ENCODE measurements around the gene ATXN2L. TPM values are rescaled to one million over a fixed set of nuclear protein-coding genes. Genes with fewer than 3 reads are reported as not detected.
"Not testable (repeated sequence)": the region's sequence is repeated elsewhere in the genome, so short reads cannot be mapped to it uniquely, and the experiment has no call there.

Gene ATXN2L
- total RNA-seq, 2 donors from 2014 or later = 456 to 594 TPM

- ATAC-seq (replicated peaks in 1 of 2) (peak; percentile 97 to 98), DNase-seq (peak; percentile 88 to 90)
- Mint-ChIP-seq H3K9me3 (no peaks in the 10 kb centered on the region), H3K27ac (peak overlapping the region; percentile 15), H3K27me3 (ENCODE audit: low read depth) (peaks cover 11% of the 10 kb centered on the region), H3K4me1 (ENCODE audit: low read depth) (peaks cover 29% of the 10 kb centered on the region), H3K36me3 (ENCODE audit: insufficient read depth in 2 of 2) (peaks cover 3 to 4% of the 10 kb centered on the region in 2 donors), H3K4me3 (peak overlapping the region; percentile 89 to 94)
These were observed 57.2 kb downstream of the ATXN2L start for GRCh38 chr16:28879841-28880588.

- Mint-ChIP-seq H3K9me3 (no peaks in the 10 kb centered on the region), H3K4me3 (peak overlapping the region; percentile 89 to 94), H3K27ac (no peak overlapping the region), H3K36me3 (ENCODE audit: insufficient read depth in 2 of 2) (peaks cover 3 to 4% of the 10 kb centered on the region in 2 donors), H3K27me3 (ENCODE audit: low read depth) (peaks cover 11% of the 10 kb centered on the region), H3K4me1 (ENCODE audit: low read depth) (peaks cover 29% of the 10 kb centered on the region)
- DNase-seq = no peak
- ATAC-seq (replicated peaks in 1 of 2) = no peak
These were observed 57.8 kb downstream of the ATXN2L start for GRCh38 chr16:28880589-28880915.

GRCh38 chr16:28880955-28881354, 58.2 kb downstream of the ATXN2L start:
- ATAC-seq (replicated peaks in 1 of 2) = no peak
- H3K36me3 Mint-ChIP-seq (ENCODE audit: insufficient read depth in 2 of 2) = peaks cover 3 to 4% of the 10 kb centered on the region in 2 donors

DNA sequence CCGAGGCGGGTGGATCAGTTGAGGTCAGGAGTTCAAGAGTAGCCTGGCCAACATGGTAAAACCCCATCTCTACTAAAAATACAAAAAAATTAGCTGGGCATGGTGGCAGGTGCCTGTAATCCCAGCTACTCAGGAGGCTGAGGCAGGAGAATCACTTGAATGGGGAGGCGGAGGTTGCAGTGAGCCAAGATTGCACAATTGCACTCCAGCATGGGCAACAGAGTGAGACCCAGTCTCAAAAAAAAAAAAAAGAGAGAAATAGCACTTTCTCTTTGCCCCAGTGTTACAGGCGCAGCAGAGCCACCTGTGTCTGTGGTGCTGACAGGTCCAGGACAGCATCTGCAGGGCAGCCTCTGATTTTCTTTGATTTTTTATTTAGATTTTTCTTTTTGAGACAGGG, 58.8 kb downstream of the ATXN2L start:
- Mint-ChIP-seq H3K27ac (peak overlapping the region; percentile 1), H3K27me3 (ENCODE audit: low read depth) (peaks cover 11% of the 10 kb centered on the region), H3K4me1 (ENCODE audit: low read depth) (peaks cover 29% of the 10 kb centered on the region)
- ATAC-seq (replicated peaks in 1 of 2); DNase-seq; H3K9me3 Mint-ChIP-seq; H3K36me3 Mint-ChIP-seq (ENCODE audit: insufficient read depth in 2 of 2); H3K4me3 Mint-ChIP-seq: not testable (repeated sequence)

More at GRCh38 chr16:28880955-28881354, 58.2 kb downstream of the ATXN2L start:
- no peak for DNase-seq
- Mint-ChIP-seq H3K27me3 (ENCODE audit: low read depth) (peaks cover 11% of the 10 kb centered on the region), H3K27ac (peak overlapping the region; percentile 1), H3K9me3 (no peaks in the 10 kb centered on the region), H3K4me1 (ENCODE audit: low read depth) (peaks cover 29% of the 10 kb centered on the region), H3K4me3 (peak overlapping the region; percentile 89 to 94)

DNA sequence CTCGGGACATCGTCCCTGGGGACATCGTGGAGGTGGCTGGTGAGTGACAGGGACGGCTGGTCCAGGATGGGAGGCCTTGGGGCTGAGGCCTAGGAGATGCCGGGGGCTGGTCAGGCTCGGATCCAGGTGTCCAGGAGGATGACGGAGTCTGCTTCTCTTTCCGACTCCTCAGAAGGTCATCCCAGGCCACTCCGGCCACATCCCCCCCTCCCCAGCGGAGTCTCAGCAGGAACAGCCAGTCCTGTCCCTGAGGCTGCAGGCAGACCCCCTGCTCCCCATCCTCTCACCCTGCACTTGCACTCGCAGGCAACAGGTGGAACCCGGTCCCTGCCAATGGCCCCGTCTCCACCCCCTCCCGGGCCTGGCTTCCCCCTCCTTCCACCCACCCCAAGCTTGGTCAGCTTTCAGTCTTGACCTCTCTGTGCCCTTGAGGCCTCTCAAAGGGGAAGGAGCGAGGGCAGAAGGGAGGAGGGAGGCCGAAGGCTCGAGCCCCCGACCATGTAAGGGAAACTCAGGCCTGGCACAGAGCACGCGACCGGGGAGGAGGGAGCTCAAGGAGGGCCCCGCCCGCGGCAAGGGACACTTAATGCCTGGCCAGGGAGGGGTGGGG, 59.9 kb downstream of the ATXN2L start:
- Mint-ChIP-seq H3K4me3 (no peak overlapping the region), H3K36me3 (ENCODE audit: insufficient read depth in 2 of 2) (peaks cover 3 to 4% of the 10 kb centered on the region in 2 donors), H3K9me3 (no peaks in the 10 kb centered on the region), H3K27ac (no peak overlapping the region), H3K4me1 (ENCODE audit: low read depth) (peaks cover 28% of the 10 kb centered on the region), H3K27me3 (ENCODE audit: low read depth) (peaks cover 11% of the 10 kb centered on the region)
- ATAC-seq (replicated peaks in 1 of 2) (no peak), DNase-seq (no peak)

DNA sequence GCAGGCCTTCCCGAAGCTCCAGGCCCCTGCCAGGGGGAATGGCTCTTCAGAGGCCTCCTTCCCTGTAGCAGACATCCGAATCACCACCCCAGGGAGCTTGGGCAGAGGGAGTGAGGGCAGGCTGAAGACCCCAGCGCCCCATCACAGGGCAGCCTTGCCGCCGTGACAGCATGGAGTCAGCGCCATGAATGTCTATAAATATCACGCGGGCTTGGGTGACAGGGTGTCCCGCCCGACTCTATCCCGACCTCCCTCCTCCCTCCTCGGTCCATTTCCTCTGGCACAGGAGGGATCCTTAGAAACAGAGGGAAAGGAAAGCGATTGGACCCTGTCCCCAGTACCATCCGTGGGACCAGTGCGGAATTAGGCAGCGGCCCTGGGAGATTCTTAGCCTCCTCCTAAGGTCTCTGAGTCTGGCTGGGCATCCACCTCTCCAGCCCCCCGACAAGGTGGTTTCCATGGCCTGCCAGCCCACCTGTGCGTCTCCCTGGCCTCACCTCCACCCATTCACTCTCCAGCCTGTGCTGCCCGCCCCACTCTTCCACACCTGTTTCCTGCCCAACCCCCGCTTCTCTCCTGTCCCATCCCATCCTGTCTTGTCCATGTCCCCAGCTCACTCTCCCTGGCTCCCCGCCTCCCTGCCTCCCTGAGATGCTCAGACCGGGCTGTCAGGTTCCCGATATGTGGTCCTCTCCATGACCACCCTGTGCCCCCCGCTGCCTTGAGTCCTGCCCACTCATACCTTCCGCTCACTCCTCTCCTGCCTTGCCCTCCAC, 60.6 kb downstream of the ATXN2L start:
- H3K4me1 Mint-ChIP-seq (ENCODE audit: low read depth) = peaks cover 21% of the 10 kb centered on the region
- H3K27me3 Mint-ChIP-seq (ENCODE audit: low read depth) = peaks cover 11% of the 10 kb centered on the region
- ATAC-seq (replicated peaks in 1 of 2) = no peak
- H3K36me3 Mint-ChIP-seq (ENCODE audit: insufficient read depth in 2 of 2) = peaks cover 3 to 4% of the 10 kb centered on the region in 2 donors
- no peak overlapping the region for H3K27ac Mint-ChIP-seq
- DNase-seq = no peak
- H3K4me3 Mint-ChIP-seq = no peak overlapping the region
- H3K9me3 Mint-ChIP-seq = no peaks in the 10 kb centered on the region

DNA sequence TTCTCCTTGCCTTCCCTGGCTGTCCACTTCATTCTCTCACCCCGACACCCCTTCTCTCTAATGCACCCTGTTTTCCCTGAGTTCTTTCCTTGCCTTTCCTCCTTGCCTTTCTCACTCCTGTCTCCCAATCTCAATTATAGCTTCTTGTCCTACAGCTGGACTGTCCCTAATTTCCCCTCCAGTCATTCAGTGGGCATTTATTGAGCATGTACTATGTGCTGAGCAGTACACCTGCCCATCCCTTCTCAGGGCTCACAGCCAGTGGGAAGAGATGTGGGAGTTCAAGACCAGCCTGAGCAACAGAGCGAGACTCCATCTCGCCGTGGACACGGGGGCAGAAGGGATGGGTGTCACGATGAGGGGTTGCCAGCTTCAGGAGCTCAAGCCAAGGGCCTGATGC, 61.2 kb downstream of the ATXN2L start:
- no peak overlapping the region for H3K27ac Mint-ChIP-seq
- H3K4me1 Mint-ChIP-seq (ENCODE audit: low read depth) = peaks cover 14% of the 10 kb centered on the region
- DNase-seq (no peak), ATAC-seq (replicated peaks in 1 of 2) (no peak)
- peaks cover 11% of the 10 kb centered on the region for H3K27me3 Mint-ChIP-seq (ENCODE audit: low read depth)
- H3K4me3 Mint-ChIP-seq = no peak overlapping the region
- no peaks in the 10 kb centered on the region for H3K9me3 Mint-ChIP-seq
- peaks cover 3 to 4% of the 10 kb centered on the region in 2 donors for H3K36me3 Mint-ChIP-seq (ENCODE audit: insufficient read depth in 2 of 2)

Other genes with a start within 250 kb of the ATXN2L start
- gene SULT1A2, start 225.9 kb upstream of the ATXN2L start, total RNA-seq = 1 to 10 TPM in 1 of 2 donors, under 1 TPM in 1; 0.25 to 1.2 TPM
- 10 to 100 TPM; 12.7 to 18.6 TPM for gene SULT1A1, start 213.0 kb upstream of the ATXN2L start, total RNA-seq
- gene NPIPB8, start 184.9 kb upstream of the ATXN2L start, total RNA-seq = 1 to 10 TPM in 1 of 2 donors, not detected in 1; 2.7 TPM
- 100 to 1,000 TPM; 470 to 660 TPM for gene EIF3C, start 111.5 kb upstream of the ATXN2L start, total RNA-seq
- 1 to 10 TPM; 3.4 to 4.1 TPM for gene NPIPB9, start 71.2 kb upstream of the ATXN2L start, total RNA-seq
- gene TUFM, start 23.3 kb downstream of the ATXN2L start, total RNA-seq = 100 to 1,000 TPM; 172 to 220 TPM
- gene SH2B1, start 40.8 kb downstream of the ATXN2L start, total RNA-seq = 10 to 100 TPM; 46.7 to 48.1 TPM
- gene ATP2A1, start 55.5 kb downstream of the ATXN2L start, total RNA-seq = 1 to 10 TPM; 6.1 to 8.4 TPM
- 10 to 100 TPM; 10.8 to 14.1 TPM for gene RABEP2, start 102.2 kb downstream of the ATXN2L start, total RNA-seq
- 1 to 10 TPM; 1.3 to 1.4 TPM for gene CD19, start 109.0 kb downstream of the ATXN2L start, total RNA-seq
- gene NFATC2IP, start 127.9 kb downstream of the ATXN2L start, total RNA-seq = 10 to 100 TPM; 81.1 to 97.6 TPM
- gene SPNS1, start 151.8 kb downstream of the ATXN2L start, total RNA-seq = 10 to 100 TPM; 21.1 to 23.6 TPM
- gene LAT, start 162.1 kb downstream of the ATXN2L start, total RNA-seq = 100 to 1,000 TPM; 254 to 360 TPM